IMR-90 (cell line): ENCODE data around the gene ENHO. TPM values are rescaled to one million over a fixed set of nuclear protein-coding genes. Genes with fewer than 3 reads are reported as not detected.

Source experiments
- ATAC-seq: fragments of 200-7000 bp; cut with Tn5 transposase; 2 replicates; pipeline ENCODE4 v1.9.1; 2020; ENCODE audit warnings: low read depth, mild to moderate bottlenecking, moderate library complexity
- BruUV-seq: library from RNA; stranded (reverse); fragments of 400-500 nt; replicated peaks from 2 replicates; lab custom pipeline; 2021; lab: Mats Ljungman, UMichigan
- CTCF ChIA-PET: fragments of 300-600 bp; formaldehyde crosslinking; extraction: SDS; loops from one replicate; lab custom pipeline; 2021; ENCODE audit warnings: antibody characterized with exemption; lab: Yijun Ruan, JAX
- POLR2A ChIA-PET: fragments of 300-600 bp; sonication (Branson Sonifier 250); formaldehyde crosslinking; loops from one replicate; lab custom pipeline; 2022; ENCODE audit warnings: antibody characterized with exemption; ENCODE audit not compliant: unreplicated experiment; lab: Charles Lee
- DNase-seq: peaks from one replicate; pipeline ENCODE4 v3.0.0; 2013
- H2AFZ ChIP-seq: replicated peaks from 2 replicates; pipeline ENCODE3; 2013; ENCODE audit warnings: low read length, mild to moderate bottlenecking; ENCODE audit not compliant: poor library complexity
- H2AK5ac ChIP-seq: 2 replicates; pipeline ENCODE4 v1.6.1; 2013; ENCODE audit warnings: low read depth, low read length, inconsistent platforms
- H2AK9ac ChIP-seq: replicated peaks from 2 replicates; pipeline ENCODE3; 2013; ENCODE audit warnings: mild to moderate bottlenecking, low read depth, low read length, moderate library complexity; ENCODE audit not compliant: poor library complexity
- H2BK120ac ChIP-seq: 2 replicates; pipeline ENCODE4 v1.6.1; 2013; ENCODE audit warnings: low read depth, low read length, inconsistent platforms
- H2BK15ac ChIP-seq: 3 replicates; pipeline ENCODE4 v1.6.1; 2013; ENCODE audit warnings: low read depth, low read length, inconsistent platforms
- H2BK20ac ChIP-seq: 2 replicates; pipeline ENCODE4 v1.6.1; 2013; ENCODE audit warnings: low read depth, mild to moderate bottlenecking, inconsistent platforms, low read length, moderate library complexity
- H2BK5ac ChIP-seq: 2 replicates; pipeline ENCODE4 v1.6.1; 2013; ENCODE audit warnings: mild to moderate bottlenecking, low read depth, low read length, inconsistent platforms; ENCODE audit not compliant: poor library complexity, severe bottlenecking
- H3K14ac ChIP-seq: replicated peaks from 2 replicates; pipeline ENCODE4 v1.6.1; 2013; ENCODE audit warnings: low read depth, low read length, inconsistent platforms
- H3K18ac ChIP-seq: 2 replicates; pipeline ENCODE4 v1.6.1; 2013; ENCODE audit warnings: low read depth, low read length, control low read depth
- H3K23ac ChIP-seq: 2 replicates; pipeline ENCODE4 v1.6.1; 2013; ENCODE audit warnings: low read depth, low read length, inconsistent platforms
- H3K27ac ChIP-seq: 2 replicates; pipeline ENCODE4 v1.5.1; 2013; ENCODE audit warnings: mild to moderate bottlenecking, control low read depth, low read length; ENCODE audit not compliant: insufficient read depth
- H3K27me3 ChIP-seq: 2 replicates; pipeline ENCODE4 v1.6.1; 2013; ENCODE audit warnings: low read length; ENCODE audit not compliant: control insufficient read depth, insufficient read depth
- H3K36me3 ChIP-seq: 2 replicates; pipeline ENCODE4 v1.6.1; 2013; ENCODE audit warnings: low read length, mixed read lengths; ENCODE audit not compliant: control insufficient read depth, insufficient read depth
- H3K4ac ChIP-seq: 2 replicates; pipeline ENCODE4 v1.6.1; 2013; ENCODE audit warnings: low read depth, low read length, inconsistent platforms
- H3K4me1 ChIP-seq: 2 replicates; pipeline ENCODE4 v1.6.1; 2013; ENCODE audit warnings: low read length, mixed read lengths; ENCODE audit not compliant: control insufficient read depth, insufficient read depth
- H3K4me2 ChIP-seq: 2 replicates; pipeline ENCODE4 v1.6.1; 2013; ENCODE audit warnings: low read depth, mild to moderate bottlenecking, control low read depth, low read length, moderate library complexity
- H3K4me3 ChIP-seq: 2 replicates; pipeline ENCODE4 v1.5.1; 2013; ENCODE audit warnings: low read depth, mild to moderate bottlenecking, control low read depth, low read length, moderate library complexity; ENCODE audit not compliant: insufficient read depth
- H3K56ac ChIP-seq: 2 replicates; pipeline ENCODE4 v1.6.1; 2013; ENCODE audit warnings: low read length, inconsistent platforms; ENCODE audit not compliant: insufficient read depth; ENCODE audit errors: extremely low read depth
- H3K79me1 ChIP-seq, 2 experiments: 2 replicates each; pipeline ENCODE4 v1.6.1; 2013; ENCODE audit warnings: low read length in 2 of 2, inconsistent platforms in 1 of 2, low read depth in 1 of 2
- H3K9ac ChIP-seq: 2 replicates; pipeline ENCODE4 v1.6.1; 2013; ENCODE audit warnings: low read depth, low read length, control low read depth
- H3K9me1 ChIP-seq: 2 replicates; pipeline ENCODE4 v1.6.1; 2013; ENCODE audit warnings: low read length, inconsistent platforms; ENCODE audit not compliant: insufficient read depth
- H3K9me3 ChIP-seq: 2 replicates; pipeline ENCODE4 v1.6.1; 2013; ENCODE audit warnings: low read length; ENCODE audit not compliant: control insufficient read depth, insufficient read depth
- H4K20me1 ChIP-seq: 2 replicates; pipeline ENCODE4 v1.6.1; 2013; ENCODE audit warnings: low read length, inconsistent platforms; ENCODE audit not compliant: insufficient read depth
- H4K5ac ChIP-seq: 2 replicates; pipeline ENCODE4 v1.6.1; 2013; ENCODE audit warnings: mild to moderate bottlenecking, low read depth, low read length, control low read depth
- H4K8ac ChIP-seq, 2 experiments: 2 replicates each; pipeline ENCODE4 v1.6.1; 2013; ENCODE audit warnings: low read depth in 2 of 2, low read length in 2 of 2, control low read depth in 1 of 2, inconsistent platforms in 1 of 2
- H4K91ac ChIP-seq: 2 replicates; pipeline ENCODE4 v1.6.1; 2013; ENCODE audit warnings: low read depth, low read length, inconsistent platforms; ENCODE audit not compliant: insufficient read depth
- BHLHE40 ChIP-seq: fragments of 150-350 bp; IDR thresholded peaks from 2 replicates; pipeline ENCODE4 v1.6.1; 2016; ENCODE audit warnings: mild to moderate bottlenecking, low read depth, low read length
- CEBPB ChIP-seq: IDR thresholded peaks from 2 replicates; pipeline ENCODE4 v1.6.1; 2012; ENCODE audit warnings: low read depth, low read length, improper control_type of control experiment
- CHD1 ChIP-seq: IDR thresholded peaks from 2 replicates; pipeline ENCODE4 v1.6.1; 2012; ENCODE audit warnings: low read depth, low read length, improper control_type of control experiment
- MAZ ChIP-seq: IDR thresholded peaks from 2 replicates; pipeline ENCODE4 v1.6.1; 2012; ENCODE audit warnings: low read depth, mild to moderate bottlenecking, low read length, improper control_type of control experiment, moderate library complexity, borderline replicate concordance
- MXI1 ChIP-seq: IDR thresholded peaks from 2 replicates; pipeline ENCODE4 v1.6.1; 2012; ENCODE audit warnings: low read depth, mild to moderate bottlenecking, low read length, moderate library complexity, borderline replicate concordance
- NFE2L2 ChIP-seq: fragments of 150-350 bp; IDR thresholded peaks from 2 replicates; pipeline ENCODE4 v1.6.1; 2016; ENCODE audit warnings: low read depth, mild to moderate bottlenecking, low read length
- POLR2A ChIP-seq: IDR thresholded peaks from 2 replicates; pipeline ENCODE4 v1.6.1; 2012; ENCODE audit warnings: mild to moderate bottlenecking, low read depth, low read length
- RAD21 ChIP-seq: IDR thresholded peaks from 2 replicates; pipeline ENCODE4 v1.6.1; 2012; ENCODE audit warnings: low read length, improper control_type of control experiment
- RCOR1 ChIP-seq: IDR thresholded peaks from 2 replicates; pipeline ENCODE4 v1.6.1; 2012; ENCODE audit warnings: mild to moderate bottlenecking, low read length, improper control_type of control experiment; ENCODE audit not compliant: insufficient replicate concordance
- RFX5 ChIP-seq: IDR thresholded peaks from 2 replicates; pipeline ENCODE4 v1.8.0; 2012; ENCODE audit warnings: low read depth, mild to moderate bottlenecking, low read length, moderate library complexity
- SMC3 ChIP-seq: fragments of 150-350 bp; IDR thresholded peaks from 2 replicates; pipeline ENCODE4 v1.6.1; 2016; ENCODE audit warnings: low read depth, mild to moderate bottlenecking, antibody characterized with exemption, low read length, moderate library complexity
- WGBS, 2 experiments: methylation state at CpG; one replicate each; pipeline versions ENCODE4 v1.1.5 to v1.1.7; 2013; ENCODE audit warnings: missing lambda C conversion rate in 2 of 2; ENCODE audit not compliant: insufficient read length in 1 of 2; ENCODE audit errors: extremely low coverage in 2 of 2; 5-methylcytosine and 5-hydroxymethylcytosine counted together
- dilution Hi-C: fragments of 300-500 bp; cut with HindIII; formaldehyde crosslinking; loops from one replicate; pipeline ENCODE4 v1.14.3; 2018; ENCODE audit warnings: low sequenced_read_pairs; ENCODE audit not compliant: unreplicated experiment
- in situ Hi-C: fragments of 300-500 bp; cut with MboI; formaldehyde crosslinking; loops from 3 replicates; pipeline ENCODE4 v1.14.3; 2019; ENCODE audit warnings: low sequenced_read_pairs, inconsistent platforms, mixed read lengths
- intact Hi-C: fragments of 100-400 bp; cut with micrococcal nuclease; formaldehyde crosslinking; loops from 2 replicates; pipeline ENCODE4 v1.10.0; 2022
- polyA plus RNA-seq, 3 experiments: library from polyadenylated mRNA; depleted of rRNA; stranded (reverse); fragments of >200 nt; gene quantifications; 2 replicates each; pipeline ENCODE4 v1.2.3, GENCODE V29; 2012; ENCODE audit warnings: low replicate concordance in 1 of 3
- total RNA-seq: library from RNA; depleted of rRNA; stranded (reverse); fragments of >200 nt; gene quantifications from 2 replicates; pipeline ENCODE4 v1.2.3, GENCODE V29; 2012
- TF ChIP-seq, protein P1 (sequence below): fragments of 150-350 bp; IDR thresholded peaks from 2 replicates; pipeline ENCODE4 v1.6.1; 2017; ENCODE audit warnings: mild to moderate bottlenecking, antibody characterized with exemption, low read length, low read depth

The ENHO gene
- total and polyA plus RNA-seq, 2 of the 4 experiments (the other 2 are of a cell fraction), result not detected

GRCh38 chr9:34501372-34501771, 21.4 kb downstream of the ENHO start:
- Histone ChIP-seq H3K27me3 (peaks cover 57% of the 10 kb centered on the region), H3K4ac (no peak overlapping the region), H4K20me1 (no peaks in the 10 kb centered on the region; the same call in 1 of the 2 replicates), H4K8ac (no peak overlapping the region), H2AK9ac (no peak overlapping the region), H2BK5ac (no peak overlapping the region), H2BK120ac (no peak overlapping the region), H2BK15ac (no peak overlapping the region), H3K9ac (no peak overlapping the region), H3K56ac (no peak overlapping the region), H3K27ac (no peak overlapping the region), H3K4me3 (no peak overlapping the region), H3K4me2 (no peak overlapping the region), H2AFZ (no peak overlapping the region), H3K14ac (no peak overlapping the region), H3K79me1 (no peaks in the 10 kb centered on the region), H2AK5ac (no peak overlapping the region), H4K5ac (no peak overlapping the region), H3K9me3 (no peaks in the 10 kb centered on the region), H3K4me1 (no peaks in the 10 kb centered on the region; the same call in 1 of the 2 replicates), H2BK20ac (no peak overlapping the region), H3K36me3 (no peaks in the 10 kb centered on the region), H4K91ac (no peak overlapping the region), H3K18ac (no peak overlapping the region), H3K23ac (no peak overlapping the region), H3K9me1 (no peaks in the 10 kb centered on the region)
- no TSS peak for BruUV-seq
- intact Hi-C loops (loop anchor here (1.0 kb wide), 1 partner anchor 102 kb away; no protein-coding TSS in a partner anchor), in situ Hi-C loops (no loop called here), dilution Hi-C loops (no loop called here)
- ATAC-seq, result no peak
- CTCF ChIA-PET, result interaction anchor here (0.7 to 2.5 kb wide), 6 partner anchors 13 to 97 kb away, joined by 3 to 13 read pairs (median 3); no protein-coding TSS in a partner anchor
- DNase-seq, result no peak
- POLR2A ChIA-PET, result no interaction called here
- no peak for TF ChIP-seq BHLHE40
- TF ChIP-seq MXI1, result no peak
- no peak for TF ChIP-seq RAD21
- no peak for TF ChIP-seq RFX5
- TF ChIP-seq CEBPB, result no peak
- no peak for TF ChIP-seq POLR2A
- no peak for TF ChIP-seq SMC3
- TF ChIP-seq, protein P1, sequence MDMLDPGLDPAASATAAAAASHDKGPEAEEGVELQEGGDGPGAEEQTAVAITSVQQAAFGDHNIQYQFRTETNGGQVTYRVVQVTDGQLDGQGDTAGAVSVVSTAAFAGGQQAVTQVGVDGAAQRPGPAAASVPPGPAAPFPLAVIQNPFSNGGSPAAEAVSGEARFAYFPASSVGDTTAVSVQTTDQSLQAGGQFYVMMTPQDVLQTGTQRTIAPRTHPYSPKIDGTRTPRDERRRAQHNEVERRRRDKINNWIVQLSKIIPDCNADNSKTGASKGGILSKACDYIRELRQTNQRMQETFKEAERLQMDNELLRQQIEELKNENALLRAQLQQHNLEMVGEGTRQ, result no peak
- no peak for TF ChIP-seq NFE2L2
- TF ChIP-seq MAZ, result no peak
- no peak for TF ChIP-seq CHD1
- TF ChIP-seq RCOR1, result no peak
- WGBS, 2 experiments, result no CpG with 5 or more reads among the region's 2 CpGs
